Adrenal gland (tissue), 12 donors: ENCODE measurements around the gene RASGEF1C. TPM values are rescaled to one million over a fixed set of nuclear protein-coding genes. Genes with fewer than 3 reads are reported as not detected.

Source experiments
- DNase-seq, 7 donors: peaks; one replicate each; pipeline ENCODE4 v3.0.0-alpha.2; 2019 to 2020
- H3K27ac ChIP-seq, 5 donors: fragments of 200-600 bp; sonication (generic) in 4 of 5; 1 replicate in 3 of 5; 2 replicates in 2 of 5; pipeline versions ENCODE4 v1.5.1 to v1.8.0; 2016 to 2020; ENCODE audit warnings: mild to moderate bottlenecking in 1 of 5
- H3K27me3 ChIP-seq: fragments of 200-600 bp; 2 replicates; pipeline ENCODE4 v1.8.0; 2021
- H3K36me3 ChIP-seq, 2 donors: fragments of 200-600 bp; replicated peaks in 1 of 2; 1 replicate in 1 of 2; 2 replicates in 1 of 2; pipeline versions ENCODE4 v1.5.1 to v1.8.0; 2018 to 2022
- H3K4me1 ChIP-seq, 2 donors: fragments of 200-600 bp; replicated peaks in 1 of 2; 1 replicate in 1 of 2; 2 replicates in 1 of 2; pipeline versions ENCODE4 v1.5.1 to v1.8.0; 2018 to 2021
- H3K4me3 ChIP-seq, 4 donors: fragments of 200-600 bp; sonication (generic) in 3 of 4; one replicate each; pipeline ENCODE4 v1.5.1; 2016 to 2018
- H3K9me3 ChIP-seq, 3 donors: fragments of 200-600 bp; sonication (generic) in 1 of 3; replicated peaks in 1 of 3; 1 replicate in 2 of 3; 2 replicates in 1 of 3; pipeline versions ENCODE4 v1.5.1 to v1.8.0; 2016 to 2021
- POLR2A ChIP-seq, 2 donors: fragments of 450-650 bp; IDR thresholded peaks; one replicate each; pipeline ENCODE4 v1.6.1; 2017; ENCODE audit warnings: antibody characterized with exemption in 2 of 2, mild to moderate bottlenecking in 2 of 2, moderate library complexity in 1 of 2
- WGBS, 4 donors: extraction: QIAGEN DNeasy Blood & Tissue Kit in 2 of 4; methylation state at CpG; one replicate each; pipeline versions ENCODE4 v1.1.5 to v1.1.7; 2013 to 2017; 5-methylcytosine and 5-hydroxymethylcytosine counted together
- intact Hi-C, 2 donors: fragments of 100-400 bp; cut with DNase I; formaldehyde crosslinking; loops; one replicate each; pipeline versions ENCODE4 v1.14.1 to v1.15.0; 2022 to 2023
- polyA plus RNA-seq, 3 donors: library from polyadenylated mRNA; stranded (reverse); fragments of 200-250 nt in 2 of 3; fragments of 350-450 nt in 1 of 3; fragmentation: Illumina TruSeq in 1 of 3; extraction: RNeasy Lipid Tissue Mini Kit (QIAGEN cat#74804) in 1 of 3; gene quantifications; one replicate each; pipeline ENCODE4 v1.2.3, GENCODE V29; 2013 to 2014
- total RNA-seq, 9 donors: library from RNA; depleted of rRNA in 4 of 9; stranded (reverse); fragments of >200 nt in 4 of 9; fragments of 120-200 nt in 1 of 9; fragmentation: NEBNext Ultra II Directional in 1 of 9; extraction: Animal tissue kit (Norgen Biotek cat#: 25700) in 1 of 9; gene quantifications; one replicate each; pipeline versions ENCODE4 v1.1.0 to v1.2.4, GENCODE V29; 2013 to 2023
- TF ChIP-seq, protein P1 (sequence below), 6 experiments: fragments of 450-650 bp in 4 of 6; fragments of 200-600 bp in 2 of 6; sonication (generic) in 1 of 6; IDR thresholded peaks; 1 replicate in 5 of 6; 2 replicates in 1 of 6; pipeline versions ENCODE4 v1.5.1 to v1.8.0; 2016 to 2021; ENCODE audit warnings: antibody characterized with exemption in 6 of 6, mild to moderate bottlenecking in 2 of 6, moderate library complexity in 1 of 6
- donor health status: healthy with polysubstance abuse.
- donor health status: Bipolar disorder and iron deficiency.
- donor health status: DM: yes; HTN: yes; CAD: no.
- donor health status: DM: no; HTN: no; CAD: no.
- donor health status: DM: no; HTN: no; CAD: no.
- donor health status: DM: yes; HTN: yes; CAD: no.

RASGEF1C gene
- total and polyA plus RNA-seq, 12 donors, result 0.15 to 1.9 (median 0.74) TPM; not detected in 6

- WGBS, 4 donors, result 85 to 96% (median 95%) methylated on average over 1 of the region's 1 CpG
- Histone ChIP-seq H3K9me3 (peaks cover 0 to 12% (median 6%) of the 10 kb centered on the region in 3 donors), H3K4me1 (no peaks in the 10 kb centered on the region), H3K4me3 (no peak overlapping the region), H3K36me3 (no peaks in the 10 kb centered on the region), H3K27me3 (no peaks in the 10 kb centered on the region), H3K27ac (no peak overlapping the region)
- intact Hi-C loops, result no loop called here
- no peak for DNase-seq
- TF ChIP-seq POLR2A (IDR thresholded peaks at IDR 0.05), result no peak
- TF ChIP-seq, protein P1, sequence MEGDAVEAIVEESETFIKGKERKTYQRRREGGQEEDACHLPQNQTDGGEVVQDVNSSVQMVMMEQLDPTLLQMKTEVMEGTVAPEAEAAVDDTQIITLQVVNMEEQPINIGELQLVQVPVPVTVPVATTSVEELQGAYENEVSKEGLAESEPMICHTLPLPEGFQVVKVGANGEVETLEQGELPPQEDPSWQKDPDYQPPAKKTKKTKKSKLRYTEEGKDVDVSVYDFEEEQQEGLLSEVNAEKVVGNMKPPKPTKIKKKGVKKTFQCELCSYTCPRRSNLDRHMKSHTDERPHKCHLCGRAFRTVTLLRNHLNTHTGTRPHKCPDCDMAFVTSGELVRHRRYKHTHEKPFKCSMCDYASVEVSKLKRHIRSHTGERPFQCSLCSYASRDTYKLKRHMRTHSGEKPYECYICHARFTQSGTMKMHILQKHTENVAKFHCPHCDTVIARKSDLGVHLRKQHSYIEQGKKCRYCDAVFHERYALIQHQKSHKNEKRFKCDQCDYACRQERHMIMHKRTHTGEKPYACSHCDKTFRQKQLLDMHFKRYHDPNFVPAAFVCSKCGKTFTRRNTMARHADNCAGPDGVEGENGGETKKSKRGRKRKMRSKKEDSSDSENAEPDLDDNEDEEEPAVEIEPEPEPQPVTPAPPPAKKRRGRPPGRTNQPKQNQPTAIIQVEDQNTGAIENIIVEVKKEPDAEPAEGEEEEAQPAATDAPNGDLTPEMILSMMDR (IDR thresholded peaks at IDR 0.05), result no peak
Measured at GRCh38 chr5:180107005-180107404, 102.0 kb downstream of the RASGEF1C start.

GRCh38 chr5:180105827-180106312 is 103.1 kb downstream of the RASGEF1C start:
- intact Hi-C loops, result no loop called here
- no peaks in the 10 kb centered on the region for H3K4me1 ChIP-seq
- TF ChIP-seq POLR2A (IDR thresholded peaks at IDR 0.05), result no peak
- TF ChIP-seq, protein P1 (IDR thresholded peaks at IDR 0.05), result no peak
- no peak for DNase-seq
- no peak overlapping the region for H3K4me3 ChIP-seq
- no peaks in the 10 kb centered on the region for H3K27me3 ChIP-seq
- 74 to 85% (median 76%) methylated on average over 5 of the region's 5 CpGs for WGBS, 4 donors
- peaks cover 0 to 12% (median 6%) of the 10 kb centered on the region in 3 donors for H3K9me3 ChIP-seq
- no peak overlapping the region for H3K27ac ChIP-seq
- H3K36me3 ChIP-seq, result no peaks in the 10 kb centered on the region

DNA sequence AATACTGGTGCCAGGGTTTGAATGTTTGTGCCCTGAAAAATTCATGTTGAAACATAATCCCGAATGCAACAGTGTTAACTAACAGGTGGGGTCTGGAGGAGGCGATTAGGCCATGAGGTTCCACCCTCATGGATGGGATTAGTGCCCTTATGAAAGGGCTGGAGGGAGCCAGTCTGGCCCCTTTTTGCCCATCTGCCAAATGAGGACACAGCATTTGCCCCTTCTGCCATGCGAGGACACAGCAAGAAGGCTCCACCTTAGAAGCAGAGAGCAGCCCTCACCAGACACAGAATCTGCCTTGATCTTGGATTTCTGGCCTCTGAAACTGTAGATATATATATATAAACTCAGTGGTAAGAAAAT is 104.9 kb downstream of the RASGEF1C start:
- no peaks in the 10 kb centered on the region for H3K4me1 ChIP-seq
- no peaks in the 10 kb centered on the region for H3K36me3 ChIP-seq
- intact Hi-C loops, result no loop called here
- no peak for DNase-seq
- peaks cover 0 to 12% (median 6%) of the 10 kb centered on the region in 3 donors for H3K9me3 ChIP-seq
- 85 to 100% (median 92%) methylated on average over 2 to 3 of the region's 3 CpGs for WGBS, 4 donors
- H3K27ac ChIP-seq, result no peak overlapping the region
- H3K4me3 ChIP-seq, result no peak overlapping the region
- H3K27me3 ChIP-seq, result no peaks in the 10 kb centered on the region
- TF ChIP-seq, protein P1 (IDR thresholded peaks at IDR 0.05), result no peak
- no peak for TF ChIP-seq POLR2A (IDR thresholded peaks at IDR 0.05)

GRCh38 chr5:180103487-180104167 is 105.4 kb downstream of the RASGEF1C start:
- Histone ChIP-seq H3K4me3 (no peak overlapping the region), H3K9me3 (peaks cover 0 to 12% (median 6%) of the 10 kb centered on the region in 3 donors), H3K27ac (no peak overlapping the region), H3K27me3 (no peaks in the 10 kb centered on the region), H3K4me1 (no peaks in the 10 kb centered on the region), H3K36me3 (no peaks in the 10 kb centered on the region)
- intact Hi-C loops, result no loop called here
- TF ChIP-seq POLR2A (IDR thresholded peaks at IDR 0.05), result no peak
- TF ChIP-seq, protein P1 (IDR thresholded peaks at IDR 0.05), result no peak
- WGBS, 4 donors, result 67 to 73% (median 70%) methylated on average over 6 of the region's 6 CpGs
- no peak for DNase-seq
